Chondrocyte (in vitro differentiated cells): ENCODE data around the gene NPIPA5. TPM values are rescaled to one million over a fixed set of nuclear protein-coding genes. Genes with fewer than 3 reads are reported as not detected.
A peak's percentile ranks its signal among the peaks of the same experiment; 100 is the strongest.
"Not testable (repeated sequence)": the region's sequence is repeated elsewhere in the genome, so short reads cannot be mapped to it uniquely, and the experiment has no call there.

Source experiments
- DNase-seq: peaks from one replicate; pipeline ENCODE4 v3.0.0; 2021; ENCODE audit warnings: mixed read lengths, low spot score
- H3K27ac Mint-ChIP-seq: one replicate; pipeline ENCODE4 v1.8.0; 2021; ENCODE audit warnings: mild to moderate bottlenecking, moderate library complexity, mixed read lengths; ENCODE audit not compliant: unreplicated experiment
- H3K27me3 Mint-ChIP-seq: 2 replicates; pipeline ENCODE4 v1.8.0; 2021; ENCODE audit warnings: low read depth, mixed read lengths
- H3K36me3 Mint-ChIP-seq: 2 replicates; pipeline ENCODE4 v1.8.0; 2021; ENCODE audit warnings: low read depth, mixed read lengths
- H3K4me1 Mint-ChIP-seq: 2 replicates; pipeline ENCODE4 v1.8.0; 2021; ENCODE audit warnings: low read depth, mild to moderate bottlenecking, mixed read lengths
- H3K4me3 Mint-ChIP-seq: one replicate; pipeline ENCODE4 v1.8.0; 2021; ENCODE audit warnings: mild to moderate bottlenecking, moderate library complexity, mixed read lengths; ENCODE audit not compliant: unreplicated experiment
- H3K9me3 Mint-ChIP-seq: 2 replicates; pipeline ENCODE4 v1.8.0; 2021; ENCODE audit warnings: low read depth, mixed read lengths
- total RNA-seq: library from RNA; stranded (reverse); gene quantifications from 3 replicates; pipeline ENCODE4 v1.2.1, GENCODE V29; 2021
- TF ChIP-seq, protein P1 (sequence below): fragments of 200-600 bp; sonication (generic); IDR thresholded peaks from 2 replicates; pipeline ENCODE4 v1.5.0; 2021; ENCODE audit warnings: antibody characterized with exemption, mild to moderate bottlenecking, moderate library complexity

Gene NPIPA5
- total RNA-seq, 1 donor from 2014 or later = 7.7 TPM

DNA sequence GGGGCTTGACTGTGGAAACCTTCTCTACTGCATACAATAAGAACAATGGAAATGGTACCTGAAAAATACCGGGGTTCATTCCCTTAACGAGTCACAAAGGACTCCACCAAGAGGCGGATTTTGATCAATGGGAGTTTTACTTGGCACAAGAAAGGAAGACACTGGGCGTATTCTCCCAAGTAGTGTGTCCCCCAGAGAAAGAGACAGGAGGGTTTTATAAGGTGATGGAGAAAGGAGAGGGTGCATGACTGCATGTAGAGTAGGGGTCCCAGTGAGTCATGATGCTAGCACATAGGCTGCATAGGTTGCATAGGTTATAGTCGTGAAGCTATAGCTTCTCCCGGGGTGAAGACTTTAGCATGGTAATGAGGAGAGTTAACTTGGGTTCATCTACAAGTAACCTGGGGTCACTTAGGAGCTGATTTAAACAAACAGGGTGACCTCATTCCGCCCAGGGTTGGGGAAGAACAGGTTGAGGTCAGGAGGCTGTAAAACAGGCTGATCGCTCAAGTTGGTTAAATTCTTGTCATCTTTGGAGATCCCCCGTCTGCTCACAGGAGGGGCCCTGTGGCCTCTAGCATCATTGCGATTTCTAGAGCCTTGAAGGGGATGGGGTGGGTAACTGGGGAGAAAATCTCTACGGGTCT lies 19.0 kb upstream of the NPIPA5 start:
- H3K4me1 Mint-ChIP-seq = no peaks in the 10 kb centered on the region
- H3K36me3 Mint-ChIP-seq = no peaks in the 10 kb centered on the region
- H3K27ac Mint-ChIP-seq = no peak overlapping the region
- TF ChIP-seq, protein P1, sequence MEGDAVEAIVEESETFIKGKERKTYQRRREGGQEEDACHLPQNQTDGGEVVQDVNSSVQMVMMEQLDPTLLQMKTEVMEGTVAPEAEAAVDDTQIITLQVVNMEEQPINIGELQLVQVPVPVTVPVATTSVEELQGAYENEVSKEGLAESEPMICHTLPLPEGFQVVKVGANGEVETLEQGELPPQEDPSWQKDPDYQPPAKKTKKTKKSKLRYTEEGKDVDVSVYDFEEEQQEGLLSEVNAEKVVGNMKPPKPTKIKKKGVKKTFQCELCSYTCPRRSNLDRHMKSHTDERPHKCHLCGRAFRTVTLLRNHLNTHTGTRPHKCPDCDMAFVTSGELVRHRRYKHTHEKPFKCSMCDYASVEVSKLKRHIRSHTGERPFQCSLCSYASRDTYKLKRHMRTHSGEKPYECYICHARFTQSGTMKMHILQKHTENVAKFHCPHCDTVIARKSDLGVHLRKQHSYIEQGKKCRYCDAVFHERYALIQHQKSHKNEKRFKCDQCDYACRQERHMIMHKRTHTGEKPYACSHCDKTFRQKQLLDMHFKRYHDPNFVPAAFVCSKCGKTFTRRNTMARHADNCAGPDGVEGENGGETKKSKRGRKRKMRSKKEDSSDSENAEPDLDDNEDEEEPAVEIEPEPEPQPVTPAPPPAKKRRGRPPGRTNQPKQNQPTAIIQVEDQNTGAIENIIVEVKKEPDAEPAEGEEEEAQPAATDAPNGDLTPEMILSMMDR = no peak
- DNase-seq = no peak
- no peaks in the 10 kb centered on the region for H3K27me3 Mint-ChIP-seq
- no peak overlapping the region for H3K4me3 Mint-ChIP-seq
- H3K9me3 Mint-ChIP-seq = no peaks in the 10 kb centered on the region

DNA sequence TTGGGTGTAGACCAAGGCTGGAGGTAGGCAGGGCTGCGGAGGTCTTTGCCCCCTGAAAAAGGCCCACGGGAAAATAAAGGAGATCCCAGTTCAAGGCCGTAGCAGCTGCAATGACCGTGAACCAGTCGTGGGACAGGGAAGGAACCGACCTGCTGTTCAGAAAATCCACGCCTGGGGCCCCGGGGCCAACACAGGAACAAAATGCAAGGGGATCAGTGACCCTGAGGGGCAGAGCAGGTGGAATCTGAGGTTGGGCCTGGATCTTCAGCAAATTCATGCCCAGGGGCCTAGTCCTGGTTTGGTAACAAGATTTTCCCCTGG lies 18.4 kb upstream of the NPIPA5 start:
- DNase-seq, H3K27me3 Mint-ChIP-seq, H3K9me3 Mint-ChIP-seq, H3K36me3 Mint-ChIP-seq, H3K4me1 Mint-ChIP-seq, H3K27ac Mint-ChIP-seq: not testable (repeated sequence)
- H3K4me3 Mint-ChIP-seq = peak overlapping the region; percentile 71

DNA sequence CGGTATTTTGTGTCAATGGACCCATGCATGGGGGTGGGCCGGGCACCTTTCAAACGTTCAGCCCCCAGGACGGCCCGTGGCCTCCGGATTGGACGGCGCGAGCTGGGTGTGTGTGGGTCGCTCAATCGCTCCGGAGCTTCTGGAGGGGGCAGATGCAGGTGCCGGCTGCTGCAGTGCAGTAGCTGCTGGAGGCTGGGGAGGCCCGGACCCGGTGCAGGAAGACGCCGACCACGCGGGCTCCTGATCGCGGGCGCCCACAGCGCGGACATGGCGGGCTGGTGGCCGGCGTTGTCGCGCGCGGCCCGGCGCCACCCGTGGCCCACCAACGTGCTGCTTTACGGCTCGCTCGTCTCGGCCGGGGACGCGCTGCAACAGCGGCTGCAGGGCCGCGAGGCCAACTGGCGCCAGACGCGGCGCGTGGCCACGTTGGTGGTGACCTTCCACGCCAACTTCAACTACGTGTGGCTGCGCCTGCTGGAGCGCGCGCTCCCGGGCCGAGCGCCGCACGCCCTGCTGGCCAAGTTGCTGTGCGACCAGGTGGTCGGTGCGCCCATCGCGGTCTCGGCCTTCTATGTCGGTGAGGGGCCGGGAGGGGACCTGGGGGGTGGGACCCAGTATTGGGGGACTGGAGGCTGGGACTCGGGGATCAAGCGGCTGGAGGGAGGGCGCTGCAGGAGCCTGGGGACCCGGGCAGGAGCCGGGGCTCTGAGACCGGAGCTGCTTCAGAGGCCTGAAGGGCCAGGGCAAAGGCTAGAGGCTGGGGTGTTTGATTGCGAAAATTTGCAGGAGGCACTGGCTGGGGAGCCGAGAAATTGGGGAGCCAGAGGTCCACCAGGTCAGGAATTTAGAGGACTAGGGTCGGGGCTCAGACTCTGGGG lies 17.8 kb upstream of the NPIPA5 start, which contains the start of gene MPV17L:
TSS of gene MPV17L (plus strand) at position 124 of the 878 bp plus-strand sequence. CDS start at position 268, 144 bp downstream.
- not testable (repeated sequence) for H3K4me1 Mint-ChIP-seq, DNase-seq, H3K36me3 Mint-ChIP-seq, H3K27ac Mint-ChIP-seq, H3K27me3 Mint-ChIP-seq, H3K9me3 Mint-ChIP-seq
- peak within 1 kb of the TSS; percentile 71 for H3K4me3 Mint-ChIP-seq
- TF ChIP-seq, protein P1 = peak; percentile 36

DNA sequence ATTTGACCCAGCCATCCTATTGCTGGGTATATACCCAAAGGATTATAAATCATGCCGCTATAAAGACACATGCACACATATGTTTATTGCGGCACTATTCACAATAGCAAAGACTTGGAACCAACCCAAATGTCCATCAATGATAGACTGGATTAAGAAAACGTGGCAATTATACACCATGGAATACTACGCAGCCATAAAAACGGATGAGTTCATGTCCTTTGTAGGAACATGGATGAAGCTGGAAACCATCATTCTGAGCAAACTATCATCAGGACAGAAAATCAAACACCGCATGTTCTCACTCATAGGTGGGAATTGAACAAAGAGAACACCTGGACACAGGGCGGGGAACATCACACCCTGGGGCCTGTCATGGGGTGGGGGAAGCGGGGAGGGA lies 14.9 kb upstream of the NPIPA5 start:
- H3K27me3 Mint-ChIP-seq, DNase-seq, H3K27ac Mint-ChIP-seq, H3K9me3 Mint-ChIP-seq, H3K4me1 Mint-ChIP-seq, H3K36me3 Mint-ChIP-seq, H3K4me3 Mint-ChIP-seq: not testable (repeated sequence)

DNA sequence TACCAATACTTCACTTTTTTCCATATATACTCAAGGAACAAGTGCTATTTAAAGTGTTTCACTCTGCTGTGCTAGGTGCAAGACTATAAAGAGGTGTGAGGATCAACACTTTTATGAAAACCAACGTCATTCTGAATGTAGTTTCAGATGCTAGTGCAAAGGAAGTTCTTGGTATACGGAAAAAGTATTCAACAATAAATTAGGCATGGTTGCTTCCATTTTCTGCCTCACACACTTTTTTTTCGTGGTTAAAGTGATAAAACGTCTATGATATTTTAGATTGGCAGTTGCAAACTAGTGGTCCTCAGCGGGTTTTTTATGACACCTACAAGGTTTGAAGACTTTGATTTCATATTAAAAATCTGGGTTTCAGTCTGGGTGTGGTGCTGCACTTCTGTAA lies 11.8 kb upstream of the NPIPA5 start:
- DNase-seq, H3K36me3 Mint-ChIP-seq, H3K9me3 Mint-ChIP-seq, H3K4me1 Mint-ChIP-seq, H3K4me3 Mint-ChIP-seq, H3K27ac Mint-ChIP-seq, H3K27me3 Mint-ChIP-seq: not testable (repeated sequence)

DNA sequence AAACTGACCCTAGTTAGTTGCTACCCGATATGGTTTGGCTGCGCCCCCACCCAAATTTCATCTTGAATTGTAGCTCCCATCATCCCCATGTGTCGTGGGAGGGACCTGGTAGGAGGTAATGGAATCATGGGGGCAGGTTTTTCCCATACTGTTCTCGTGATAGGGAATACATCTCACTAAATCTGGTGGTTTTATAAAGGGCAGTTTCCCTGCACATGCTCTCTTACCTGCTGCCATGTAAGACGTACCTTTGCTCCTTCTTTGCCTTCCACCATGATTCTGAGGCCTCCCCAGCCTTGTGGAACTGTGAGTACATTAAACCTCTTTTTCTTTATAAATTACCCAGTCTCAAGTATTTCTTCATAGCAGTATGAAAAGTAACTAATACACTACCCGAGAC lies 10.0 kb upstream of the NPIPA5 start:
- H3K9me3 Mint-ChIP-seq, DNase-seq, H3K4me3 Mint-ChIP-seq, H3K27ac Mint-ChIP-seq, H3K36me3 Mint-ChIP-seq, H3K27me3 Mint-ChIP-seq, H3K4me1 Mint-ChIP-seq: not testable (repeated sequence)

DNA sequence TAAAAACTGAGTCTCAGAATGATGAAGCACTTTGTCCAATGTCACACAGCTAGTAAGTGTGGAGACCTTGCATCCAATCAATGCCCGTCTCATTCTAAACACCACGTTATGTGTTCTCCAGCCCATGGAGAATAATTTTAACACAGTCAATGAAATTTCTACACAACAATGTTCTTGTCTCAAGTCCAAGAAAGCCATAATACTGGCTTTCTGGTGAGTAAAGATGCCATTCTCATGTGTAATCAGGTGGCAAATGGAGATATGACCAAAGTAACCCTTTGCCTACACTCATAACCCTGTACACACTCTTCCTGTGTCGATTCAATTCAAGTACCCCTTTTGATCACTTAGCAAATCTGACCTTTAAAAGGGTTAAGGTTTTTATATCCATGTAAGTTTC lies 4.7 kb upstream of the NPIPA5 start:
- H3K4me3 Mint-ChIP-seq, H3K4me1 Mint-ChIP-seq, H3K27me3 Mint-ChIP-seq, H3K9me3 Mint-ChIP-seq, H3K36me3 Mint-ChIP-seq, DNase-seq: not testable (repeated sequence)
- peak overlapping the region; percentile 59 for H3K27ac Mint-ChIP-seq

DNA sequence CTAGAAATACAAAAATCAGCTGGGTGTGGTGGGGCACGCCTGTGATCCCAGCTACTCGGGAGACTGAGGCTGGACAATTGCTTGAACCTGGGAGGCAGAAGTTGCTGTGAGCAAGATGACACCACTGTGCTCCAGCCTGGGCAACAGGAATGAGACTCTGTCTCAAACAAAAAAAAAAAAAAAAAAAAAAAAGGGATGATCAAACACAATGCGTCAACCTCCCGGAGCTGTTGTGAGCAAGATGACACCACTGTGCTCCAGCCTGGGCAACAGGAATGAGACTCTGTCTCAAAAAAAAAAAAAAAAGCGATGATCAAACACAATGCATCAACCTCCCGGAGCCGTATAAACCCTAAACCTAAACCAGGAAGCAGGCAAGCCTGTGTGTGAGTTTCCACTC lies 20.6 kb downstream of the NPIPA5 start:
- not testable (repeated sequence) for H3K36me3 Mint-ChIP-seq, H3K27ac Mint-ChIP-seq, H3K4me3 Mint-ChIP-seq, DNase-seq, H3K4me1 Mint-ChIP-seq, H3K27me3 Mint-ChIP-seq, H3K9me3 Mint-ChIP-seq

DNA sequence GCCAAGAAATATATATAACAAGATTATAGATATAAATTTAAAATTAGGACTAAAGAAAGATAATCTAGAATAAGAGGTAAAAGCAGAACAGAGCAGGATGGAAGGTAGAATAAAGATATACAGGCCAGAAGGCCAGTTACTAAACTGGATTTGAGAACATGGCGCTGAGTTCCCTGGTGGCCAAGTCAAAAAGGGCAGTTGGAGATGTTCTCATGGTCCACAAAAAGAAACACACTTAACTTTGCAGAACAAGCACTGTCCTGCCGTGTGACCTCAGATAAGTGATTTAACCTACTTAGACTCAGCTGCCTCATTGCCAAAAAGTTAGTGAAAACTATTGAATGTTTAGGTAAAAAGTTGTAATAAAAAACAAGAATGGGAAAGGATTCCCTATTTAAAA lies 23.2 kb downstream of the NPIPA5 start:
- H3K4me1 Mint-ChIP-seq, H3K36me3 Mint-ChIP-seq, H3K27ac Mint-ChIP-seq, DNase-seq, H3K27me3 Mint-ChIP-seq, H3K9me3 Mint-ChIP-seq, H3K4me3 Mint-ChIP-seq: not testable (repeated sequence)

DNA sequence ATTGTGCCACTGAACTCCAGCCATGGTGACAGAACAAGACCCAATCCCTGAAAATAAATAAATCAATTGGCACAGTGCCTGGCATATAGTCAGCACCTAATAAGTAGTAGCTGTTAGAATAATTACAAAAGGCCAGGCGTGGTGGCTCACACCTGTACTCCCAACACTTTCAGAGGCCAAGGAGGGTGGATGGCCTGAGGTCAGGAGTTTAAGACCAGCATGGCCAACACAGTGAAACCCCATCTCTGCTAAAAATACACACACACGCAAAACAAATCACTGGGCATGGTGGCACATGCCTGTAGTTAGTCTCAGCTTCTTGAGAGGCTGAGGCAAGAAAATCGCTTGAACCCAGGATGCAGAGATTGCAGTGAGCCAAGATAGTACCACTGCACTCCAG lies 25.2 kb downstream of the NPIPA5 start:
- H3K4me1 Mint-ChIP-seq, H3K27me3 Mint-ChIP-seq, H3K9me3 Mint-ChIP-seq, H3K4me3 Mint-ChIP-seq, H3K27ac Mint-ChIP-seq, H3K36me3 Mint-ChIP-seq, DNase-seq: not testable (repeated sequence)

DNA sequence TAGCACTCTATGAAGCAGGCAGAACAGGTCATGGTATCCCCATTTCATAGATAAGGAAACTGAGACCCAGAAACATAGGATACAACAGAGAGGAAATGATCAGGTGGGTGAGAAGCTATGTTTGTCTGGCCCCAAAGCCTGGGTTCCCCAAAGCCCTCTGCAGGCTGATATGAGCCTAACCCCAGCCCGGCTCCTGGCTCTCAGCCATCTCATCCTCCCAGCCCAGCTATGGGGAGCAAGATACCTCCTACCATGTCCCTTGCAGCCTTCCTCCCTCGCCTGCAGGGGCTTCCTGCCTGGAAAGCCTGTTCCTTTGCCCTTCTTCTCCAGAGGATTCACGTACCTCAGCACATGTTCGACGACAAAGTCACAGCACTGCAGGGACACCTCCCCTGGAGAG lies 26.3 kb downstream of the NPIPA5 start:
- not testable (repeated sequence) for H3K27ac Mint-ChIP-seq, DNase-seq, H3K27me3 Mint-ChIP-seq, H3K4me1 Mint-ChIP-seq, H3K9me3 Mint-ChIP-seq, H3K36me3 Mint-ChIP-seq, H3K4me3 Mint-ChIP-seq
